ENCODE data around the gene ZFYVE26. TPM values are rescaled to one million over a fixed set of nuclear protein-coding genes. Genes with fewer than 3 reads are reported as not detected.

The ZFYVE26 gene
- total and polyA plus RNA-seq, 10 of the 15 experiments (the other 5 are each of a cell fraction or from before 2014, with no cell fraction given) = 1.00 to 25.6 (median 12.0) TPM

- TF ChIP-seq BCLAF1 (IDR thresholded peaks at IDR 0.05) = no peak
- no peak for TF ChIP-seq IRF5 (IDR thresholded peaks at IDR 0.05; ENCODE audit: borderline replicate concordance)
- no peak for TF ChIP-seq PKNOX1 (IDR thresholded peaks at IDR 0.05)
- no peak for TF ChIP-seq JUNB (IDR thresholded peaks at IDR 0.05)
- TF ChIP-seq SRF (IDR thresholded peaks at IDR 0.05; ENCODE audit: low read depth in 2 of 2, low read length in 2 of 2) = no peak
- TF ChIP-seq ZNF384 (IDR thresholded peaks at IDR 0.05; ENCODE audit: borderline replicate concordance, low read depth, low read length) = no peak
- TF ChIP-seq RUNX3 (IDR thresholded peaks at IDR 0.05; ENCODE audit: low read length) = no peak
- TF ChIP-seq IKZF2 (IDR thresholded peaks at IDR 0.05) = no peak
- TF ChIP-seq KDM1A (IDR thresholded peaks at IDR 0.05; ENCODE audit: borderline replicate concordance) = no peak
These were observed 51.1 kb downstream of the ZFYVE26 start (continued) for GRCh38 chr14:67765192-67765834.

Data from GM12878 (cell line).